ENCODE measurements around the gene GPR22. TPM values are rescaled to one million over a fixed set of nuclear protein-coding genes. Genes with fewer than 3 reads are reported as not detected.

The GPR22 gene
- total and polyA plus RNA-seq, 2 of the 4 experiments (the other 2 are of a cell fraction), result not detected

- Histone ChIP-seq H2AFZ (replicated peaks; ENCODE audit: low read length, poor library complexity) (no peak overlapping the region), H3K27ac (ENCODE audit: insufficient read depth, low read length) (no peak overlapping the region), H2BK15ac (ENCODE audit: low read depth, low read length) (no peak overlapping the region), H3K4me1 (ENCODE audit: control insufficient read depth, insufficient read depth, low read length) (no peaks in the 10 kb centered on the region), H3K4me2 (ENCODE audit: low read depth, low read length) (no peak overlapping the region), H3K4ac (ENCODE audit: low read depth, low read length) (no peak overlapping the region), H2AK5ac (ENCODE audit: low read depth, low read length) (no peak overlapping the region; the same call in 1 of the 2 replicates), H4K5ac (ENCODE audit: low read depth, low read length) (no peak overlapping the region), H3K56ac (ENCODE audit: extremely low read depth, insufficient read depth, low read length) (no peak overlapping the region), H4K8ac (ENCODE audit: low read depth in 2 of 2, low read length in 2 of 2) (no peak overlapping the region), H3K9me1 (ENCODE audit: insufficient read depth, low read length) (peaks cover 1% of the 10 kb centered on the region; the same call in 1 of the 2 replicates), H3K14ac (replicated peaks; ENCODE audit: low read depth, low read length) (no peak overlapping the region), H4K20me1 (ENCODE audit: insufficient read depth, low read length) (peaks cover 8% of the 10 kb centered on the region; the same call in 1 of the 2 replicates), H3K27me3 (ENCODE audit: control insufficient read depth, insufficient read depth, low read length) (no peaks in the 10 kb centered on the region), H2AK9ac (replicated peaks; ENCODE audit: low read depth, low read length, poor library complexity) (no peak overlapping the region), H3K18ac (ENCODE audit: low read depth, low read length) (no peak overlapping the region), H3K79me1 (ENCODE audit: low read depth in 1 of 2, low read length in 2 of 2) (peaks cover 0 to 14% of the 10 kb centered on the region in 2 experiments; a peak in 2 of 4 replicates), H2BK20ac (ENCODE audit: low read depth, low read length) (no peak overlapping the region), H4K91ac (ENCODE audit: insufficient read depth, low read depth, low read length) (no peak overlapping the region), H2BK5ac (ENCODE audit: low read depth, low read length, poor library complexity, severe bottlenecking) (no peak overlapping the region), H3K9ac (ENCODE audit: low read depth, low read length) (no peak overlapping the region), H3K9me3 (ENCODE audit: control insufficient read depth, insufficient read depth, low read length) (no peaks in the 10 kb centered on the region), H2BK120ac (ENCODE audit: low read depth, low read length) (no peak overlapping the region), H3K36me3 (ENCODE audit: control insufficient read depth, insufficient read depth, low read length) (peaks cover 2% of the 10 kb centered on the region; the same call in 1 of the 2 replicates), H3K4me3 (ENCODE audit: insufficient read depth, low read depth, low read length) (no peak overlapping the region), H3K23ac (ENCODE audit: low read depth, low read length) (no peak overlapping the region)
- ChIA-PET POLR2A (ENCODE audit: unreplicated experiment) (interaction anchor here (0.5 kb wide), 1 partner anchor 84 kb away, joined by 6 read pairs; no protein-coding TSS in a partner anchor), CTCF (interaction anchor here (0.7 to 1.9 kb wide), 7 partner anchors 9 to 411 kb away, joined by 3 to 12 read pairs (median 3); no protein-coding TSS in a partner anchor)
- DNase-seq (peak; percentile 79), ATAC-seq (ENCODE audit: low read depth) (peak; percentile 99)
- in situ Hi-C loops (cut with MboI; ENCODE audit: low sequenced_read_pairs) (loop anchor here (5.0 kb wide), 1 partner anchor 409 kb away; no protein-coding TSS in a partner anchor), dilution Hi-C loops (cut with HindIII; ENCODE audit: low sequenced_read_pairs, unreplicated experiment) (loop anchor here (25.0 kb wide), 1 partner anchor 249 kb away; no protein-coding TSS in a partner anchor), intact Hi-C loops (cut with micrococcal nuclease) (loop anchor here (1.0 to 5.0 kb wide), 6 partner anchors 119 to 684 kb away; partner anchors contain the start of gene BCAP29)
- WGBS, 2 experiments (ENCODE audit: extremely low coverage in 2 of 2, insufficient read length in 1 of 2), result no CpG with 5 or more reads among the region's 6 CpGs
- no TSS peak for BruUV-seq (replicated peaks)
- peak; percentile 49; the same call in 1 of the 2 replicates for TF ChIP-seq CHD1 (IDR thresholded peaks at IDR 0.05; ENCODE audit: low read depth, low read length)
- peak; percentile 49; the same call in 1 of the 2 replicates for TF ChIP-seq POLR2A (IDR thresholded peaks at IDR 0.05; ENCODE audit: low read depth, low read length)
- TF ChIP-seq RAD21 (IDR thresholded peaks at IDR 0.05; ENCODE audit: low read length), result peak; percentile 98
- TF ChIP-seq NFE2L2 (IDR thresholded peaks at IDR 0.05; ENCODE audit: low read depth, low read length), result peak; percentile 83
- no peak for TF ChIP-seq MAZ (IDR thresholded peaks at IDR 0.05; ENCODE audit: borderline replicate concordance, low read depth, low read length)
- TF ChIP-seq MAFK (IDR thresholded peaks at IDR 0.05; ENCODE audit: low read depth, low read length), result peak; percentile 24; the same call in 1 of the 2 replicates
- TF ChIP-seq CTCF (conservative IDR thresholded peaks at IDR 0.05; ENCODE audit: low read depth, low read length), result peak; percentile 96
- peak; percentile 97 for TF ChIP-seq SMC3 (IDR thresholded peaks at IDR 0.05; ENCODE audit: low read depth, low read length)
- TF ChIP-seq ELK1 (IDR thresholded peaks at IDR 0.05; ENCODE audit: borderline replicate concordance, low read depth, low read length), result no peak
Measured at GRCh38 chr7:107463139-107464078, 6.4 kb upstream of the GPR22 start.

Data from IMR-90 (cell line).